KMS-11 (cell line): ENCODE results near the gene GDF11.

Experiments used
- H2AFZ ChIP-seq: fragments of 200-600 bp; sonication (generic); 2 replicates; pipeline ENCODE4 v1.6.1; 2016; ENCODE audit warnings: antibody characterized with exemption, mixed run types, low read depth
- H3K27ac ChIP-seq: fragments of 200-600 bp; sonication (generic); 2 replicates; pipeline ENCODE4 v1.6.1; 2016; ENCODE audit warnings: mild to moderate bottlenecking, mixed run types
- H3K27me3 ChIP-seq: fragments of 200-600 bp; sonication (generic); 2 replicates; pipeline ENCODE4 v1.6.1; 2017; ENCODE audit warnings: mild to moderate bottlenecking, low read depth, mixed run types, moderate library complexity; ENCODE audit not compliant: insufficient read depth
- H3K36me3 ChIP-seq: fragments of 200-600 bp; sonication (generic); 2 replicates; pipeline ENCODE4 v1.6.1; 2017; ENCODE audit warnings: mild to moderate bottlenecking, mixed run types; ENCODE audit not compliant: insufficient read depth
- H3K4me1 ChIP-seq: fragments of 200-600 bp; sonication (generic); 2 replicates; pipeline ENCODE4 v1.6.1; 2016; ENCODE audit warnings: mild to moderate bottlenecking, low read depth, mixed run types; ENCODE audit not compliant: poor library complexity, severe bottlenecking
- H3K4me2 ChIP-seq: fragments of 200-600 bp; sonication (generic); 2 replicates; pipeline ENCODE4 v1.7.0; 2016; ENCODE audit warnings: mild to moderate bottlenecking, mixed run types
- H3K4me3 ChIP-seq: fragments of 200-600 bp; sonication (generic); IDR thresholded peaks from 2 replicates; pipeline ENCODE4 v1.6.1; 2017; ENCODE audit warnings: low read depth, low read length, mixed read lengths; ENCODE audit not compliant: insufficient read depth
- H3K79me2 ChIP-seq: fragments of 200-600 bp; sonication (generic); 2 replicates; pipeline ENCODE4 v1.6.1; 2016; ENCODE audit warnings: low read depth, mixed run types; ENCODE audit not compliant: insufficient read depth
- H3K9ac ChIP-seq: fragments of 200-600 bp; sonication (generic); 2 replicates; pipeline ENCODE4 v1.6.1; 2016; ENCODE audit warnings: mild to moderate bottlenecking, mixed run types
- H4K20me1 ChIP-seq: fragments of 200-600 bp; sonication (generic); 2 replicates; pipeline ENCODE4 v1.6.1; 2016; ENCODE audit warnings: mild to moderate bottlenecking, mixed run types; ENCODE audit not compliant: insufficient read depth
- TF ChIP-seq, protein P1 (sequence below): fragments of 200-600 bp; sonication (generic); conservative IDR thresholded peaks from 2 replicates; pipeline ENCODE4 v1.6.1; 2017; ENCODE audit warnings: low read depth, mild to moderate bottlenecking, antibody characterized with exemption, low read length, moderate library complexity, mixed read lengths

The GDF11 gene

DNA sequence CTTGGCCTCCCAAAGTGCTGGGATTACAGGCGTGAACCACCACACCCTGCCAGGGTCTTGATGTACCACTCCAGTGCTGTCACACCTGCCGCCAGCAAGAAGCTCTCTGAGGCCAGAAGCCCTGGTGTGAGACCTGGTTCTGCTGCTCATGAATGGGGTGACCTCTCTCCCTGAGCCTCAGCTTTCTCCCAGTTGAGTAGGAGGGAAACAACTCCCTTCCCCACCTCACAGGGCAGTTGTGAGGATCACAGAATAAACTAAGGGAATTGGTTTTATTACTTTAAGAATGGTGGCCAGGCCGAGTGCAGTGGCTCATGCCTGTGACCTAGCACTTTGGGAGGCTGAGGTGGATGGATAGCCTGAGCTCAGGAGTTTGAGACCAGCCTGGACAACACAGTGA lies 8.3 kb upstream of the GDF11 start:
- Histone ChIP-seq H3K27ac (no peak overlapping the region), H3K36me3 (no peaks in the 10 kb centered on the region), H3K27me3 (no peaks in the 10 kb centered on the region), H2AFZ (no peak overlapping the region), H3K79me2 (no peaks in the 10 kb centered on the region), H3K9ac (no peak overlapping the region), H3K4me2 (no peak overlapping the region), H4K20me1 (no peaks in the 10 kb centered on the region), H3K4me3 (no peak overlapping the region), H3K4me1 (peaks cover 26% of the 10 kb centered on the region)
- TF ChIP-seq, protein P1, sequence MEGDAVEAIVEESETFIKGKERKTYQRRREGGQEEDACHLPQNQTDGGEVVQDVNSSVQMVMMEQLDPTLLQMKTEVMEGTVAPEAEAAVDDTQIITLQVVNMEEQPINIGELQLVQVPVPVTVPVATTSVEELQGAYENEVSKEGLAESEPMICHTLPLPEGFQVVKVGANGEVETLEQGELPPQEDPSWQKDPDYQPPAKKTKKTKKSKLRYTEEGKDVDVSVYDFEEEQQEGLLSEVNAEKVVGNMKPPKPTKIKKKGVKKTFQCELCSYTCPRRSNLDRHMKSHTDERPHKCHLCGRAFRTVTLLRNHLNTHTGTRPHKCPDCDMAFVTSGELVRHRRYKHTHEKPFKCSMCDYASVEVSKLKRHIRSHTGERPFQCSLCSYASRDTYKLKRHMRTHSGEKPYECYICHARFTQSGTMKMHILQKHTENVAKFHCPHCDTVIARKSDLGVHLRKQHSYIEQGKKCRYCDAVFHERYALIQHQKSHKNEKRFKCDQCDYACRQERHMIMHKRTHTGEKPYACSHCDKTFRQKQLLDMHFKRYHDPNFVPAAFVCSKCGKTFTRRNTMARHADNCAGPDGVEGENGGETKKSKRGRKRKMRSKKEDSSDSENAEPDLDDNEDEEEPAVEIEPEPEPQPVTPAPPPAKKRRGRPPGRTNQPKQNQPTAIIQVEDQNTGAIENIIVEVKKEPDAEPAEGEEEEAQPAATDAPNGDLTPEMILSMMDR, result no peak

DNA sequence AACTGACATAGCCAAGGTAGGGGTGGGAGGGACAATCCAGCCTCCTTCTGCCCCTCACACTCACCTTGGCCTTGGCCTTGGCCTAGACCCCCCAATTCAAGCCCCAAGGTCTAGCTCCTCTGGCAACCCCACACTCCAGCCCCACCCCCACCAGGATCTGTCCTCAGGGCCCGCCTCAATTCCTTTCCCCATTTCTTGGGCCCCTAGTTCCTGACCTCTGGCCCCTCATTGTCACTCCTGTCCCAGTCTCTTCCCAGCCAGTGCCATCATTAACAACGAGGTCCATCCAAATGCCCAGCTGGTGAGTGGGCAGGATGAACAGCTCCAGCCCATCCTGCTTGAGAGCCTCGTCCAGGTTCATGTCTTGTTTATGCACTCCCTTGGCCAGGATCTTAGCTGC lies 6.8 kb upstream of the GDF11 start:
- H3K27ac ChIP-seq, result no peak overlapping the region
- H3K4me2 ChIP-seq, result no peak overlapping the region
- no peaks in the 10 kb centered on the region for H3K36me3 ChIP-seq
- no peak overlapping the region for H3K4me3 ChIP-seq
- H4K20me1 ChIP-seq, result no peaks in the 10 kb centered on the region
- no peaks in the 10 kb centered on the region; the same call in 1 of the 2 replicates for H3K27me3 ChIP-seq
- no peak overlapping the region for H3K9ac ChIP-seq
- H3K79me2 ChIP-seq, result no peaks in the 10 kb centered on the region
- H3K4me1 ChIP-seq, result peaks cover 24% of the 10 kb centered on the region
- TF ChIP-seq, protein P1, result no peak
- H2AFZ ChIP-seq, result no peak overlapping the region

DNA sequence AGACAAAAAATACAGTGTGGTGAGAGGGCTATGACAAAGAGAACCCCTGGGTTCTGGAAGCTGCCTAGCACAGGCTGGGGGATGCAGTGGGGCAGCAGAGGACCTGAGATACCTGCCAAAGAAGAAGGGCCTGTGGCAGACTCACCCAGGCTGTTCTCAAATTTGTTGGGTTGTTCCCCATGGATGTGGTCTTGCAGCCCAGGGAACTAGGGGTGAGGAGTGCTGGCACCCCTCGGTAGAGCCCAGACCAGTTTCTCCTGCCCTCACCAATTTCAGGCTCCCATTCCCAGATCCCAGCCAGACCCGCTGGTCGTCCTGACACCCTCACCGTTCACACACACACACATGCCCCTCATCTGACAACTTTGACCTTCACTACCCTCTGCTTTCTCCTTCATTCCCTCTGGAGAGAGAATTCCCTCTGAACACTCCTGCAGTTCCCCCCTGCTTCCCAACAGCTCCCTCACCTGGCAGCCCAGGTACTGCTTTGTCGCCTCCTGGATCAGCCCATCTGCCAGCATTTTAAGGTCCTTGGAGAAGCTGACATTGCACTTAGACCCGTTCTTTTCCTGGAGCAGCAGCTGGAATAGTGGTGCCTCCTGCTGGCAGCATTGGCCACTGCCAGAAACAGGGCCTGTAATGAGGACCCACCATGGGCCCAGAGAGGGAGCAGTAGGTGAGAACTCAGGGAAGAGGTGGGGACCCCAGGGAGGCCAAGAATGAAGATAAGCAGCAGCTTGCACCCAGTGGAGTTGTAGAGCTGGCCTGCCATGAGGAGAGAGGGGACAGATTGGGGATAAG lies 5.9 kb upstream of the GDF11 start:
- Histone ChIP-seq H3K79me2 (no peaks in the 10 kb centered on the region), H3K4me1 (peaks cover 25% of the 10 kb centered on the region), H3K4me3 (no peak overlapping the region), H3K36me3 (no peaks in the 10 kb centered on the region), H3K27me3 (peaks cover 3% of the 10 kb centered on the region; the same call in 1 of the 2 replicates), H3K4me2 (peak overlapping the region; percentile 64), H2AFZ (peak overlapping the region; percentile 84; the same call in 1 of the 2 replicates), H3K27ac (no peak overlapping the region; the same call in 1 of the 2 replicates), H3K9ac (no peak overlapping the region), H4K20me1 (no peaks in the 10 kb centered on the region)
- TF ChIP-seq, protein P1, result peak; percentile 97

DNA sequence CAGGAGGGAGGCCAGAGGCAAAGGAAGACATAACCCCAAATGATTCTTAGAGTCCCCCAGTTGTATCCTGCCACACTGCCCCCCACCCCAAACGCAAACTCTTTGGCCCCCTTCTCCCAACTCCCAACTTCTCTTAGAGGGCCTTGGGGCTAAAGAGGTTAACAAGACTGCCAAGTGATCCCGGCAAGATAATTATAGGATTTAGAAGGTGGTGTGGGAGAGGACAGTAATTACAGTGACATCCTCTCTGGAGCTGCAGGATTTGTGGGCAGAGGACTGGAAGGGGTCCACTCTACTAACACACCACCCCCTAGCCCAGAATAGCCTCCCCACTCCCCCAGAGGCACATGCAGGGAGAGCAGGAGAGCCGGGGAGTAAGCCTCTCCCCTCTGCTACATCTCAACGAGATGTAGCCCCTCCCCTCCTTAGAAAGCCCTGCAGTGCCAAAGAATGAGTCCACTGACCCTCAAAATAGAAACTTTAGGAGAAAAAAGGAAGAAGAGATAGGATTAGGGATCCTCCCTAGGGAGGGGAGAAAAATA lies 5.3 kb upstream of the GDF11 start:
- H3K4me1 ChIP-seq, result peaks cover 30% of the 10 kb centered on the region
- H4K20me1 ChIP-seq, result no peaks in the 10 kb centered on the region
- H3K4me2 ChIP-seq, result peak overlapping the region; percentile 64
- TF ChIP-seq, protein P1, result no peak
- H2AFZ ChIP-seq, result peak overlapping the region; percentile 84
- H3K27me3 ChIP-seq, result peaks cover 5% of the 10 kb centered on the region; the same call in 1 of the 2 replicates
- peak overlapping the region; percentile 51; the same call in 1 of the 2 replicates for H3K9ac ChIP-seq
- peak overlapping the region; percentile 53 for H3K27ac ChIP-seq
- H3K4me3 ChIP-seq, result peak overlapping the region; percentile 72
- H3K79me2 ChIP-seq, result no peaks in the 10 kb centered on the region
- no peaks in the 10 kb centered on the region for H3K36me3 ChIP-seq
